Astrocyte (in vitro differentiated cells and primary cell): Measurements from ENCODE around the gene NPLOC4. TPM values are rescaled to one million over a fixed set of nuclear protein-coding genes. Genes with fewer than 3 reads are reported as not detected.

ENCODE experiments used
- DNase-seq: peaks from one replicate; pipeline ENCODE4 v3.0.0-alpha.2; 2010; ENCODE audit warnings: low read depth
- FAIRE-seq: peaks from 2 replicates; lab custom pipeline; 2011; peaks lifted over from hg19 to GRCh38; lab: Jason Lieb, UNC
- H2AFZ ChIP-seq: 2 replicates; pipeline ENCODE4 v1.6.0; 2012; ENCODE audit warnings: low read depth, low read length, inconsistent platforms
- H3K27ac ChIP-seq: 2 replicates; pipeline ENCODE4 v1.5.1; 2011; ENCODE audit warnings: low read depth, low read length, inconsistent platforms
- H3K27me3 ChIP-seq: 2 replicates; pipeline ENCODE4 v1.6.0; 2011; ENCODE audit warnings: low read length, inconsistent platforms; ENCODE audit not compliant: insufficient read depth
- H3K36me3 ChIP-seq: 2 replicates; pipeline ENCODE4 v1.5.1; 2011; ENCODE audit warnings: low read length, inconsistent platforms; ENCODE audit not compliant: insufficient read depth
- H3K4me1 ChIP-seq: 2 replicates; pipeline ENCODE4 v1.5.1; 2011; ENCODE audit warnings: low read length, inconsistent platforms; ENCODE audit not compliant: insufficient read depth
- H3K4me2 ChIP-seq: 2 replicates; pipeline ENCODE4 v1.6.0; 2012; ENCODE audit warnings: low read length, inconsistent platforms
- H3K4me3 ChIP-seq: 2 replicates; pipeline ENCODE4 v1.5.1; 2011; ENCODE audit warnings: low read depth, mild to moderate bottlenecking, low read length, inconsistent platforms; ENCODE audit not compliant: insufficient read depth
- H3K79me2 ChIP-seq: 2 replicates; pipeline ENCODE4 v1.6.0; 2012; ENCODE audit warnings: mild to moderate bottlenecking, low read length, inconsistent platforms; ENCODE audit not compliant: insufficient read depth
- H3K9ac ChIP-seq: 2 replicates; pipeline ENCODE4 v1.6.0; 2012; ENCODE audit warnings: mild to moderate bottlenecking, low read length, inconsistent platforms
- H3K9me3 ChIP-seq: 2 replicates; pipeline ENCODE4 v1.5.1; 2012; ENCODE audit warnings: low read depth, mild to moderate bottlenecking, low read length, inconsistent platforms; ENCODE audit not compliant: insufficient read depth
- H4K20me1 ChIP-seq: 2 replicates; pipeline ENCODE4 v1.6.0; 2012; ENCODE audit warnings: low read length, inconsistent platforms; ENCODE audit not compliant: insufficient read depth
- H3K27ac Mint-ChIP-seq: one replicate; pipeline ENCODE4 v1.8.0; 2021; ENCODE audit warnings: mild to moderate bottlenecking, mixed read lengths; ENCODE audit not compliant: unreplicated experiment
- H3K27me3 Mint-ChIP-seq: one replicate; pipeline ENCODE4 v1.8.0; 2021; ENCODE audit warnings: low read depth, mixed read lengths; ENCODE audit not compliant: unreplicated experiment
- H3K36me3 Mint-ChIP-seq: one replicate; pipeline ENCODE4 v1.8.0; 2021; ENCODE audit warnings: low read depth, mixed read lengths; ENCODE audit not compliant: unreplicated experiment
- H3K4me1 Mint-ChIP-seq: one replicate; pipeline ENCODE4 v1.8.0; 2021; ENCODE audit warnings: low read depth, mixed read lengths; ENCODE audit not compliant: unreplicated experiment
- H3K4me3 Mint-ChIP-seq: one replicate; pipeline ENCODE4 v1.8.0; 2021; ENCODE audit warnings: mild to moderate bottlenecking, moderate library complexity, mixed read lengths; ENCODE audit not compliant: unreplicated experiment
- H3K9me3 Mint-ChIP-seq: one replicate; pipeline ENCODE4 v1.8.0; 2021; ENCODE audit warnings: mild to moderate bottlenecking, mixed read lengths; ENCODE audit not compliant: unreplicated experiment
- EZH2 ChIP-seq: IDR thresholded peaks from 2 replicates; pipeline ENCODE4 v1.6.1; 2012; ENCODE audit warnings: mild to moderate bottlenecking, low read length, inconsistent platforms; ENCODE audit not compliant: insufficient read depth
- total RNA-seq: library from RNA; stranded (reverse); gene quantifications from 2 replicates; pipeline ENCODE4 v1.2.1, GENCODE V29; 2021
- TF ChIP-seq, protein P1 (sequence below): IDR thresholded peaks from 2 replicates; pipeline ENCODE4 v1.5.1; 2011; ENCODE audit warnings: low read depth, mild to moderate bottlenecking, inconsistent platforms, low read length, moderate library complexity; ENCODE audit not compliant: insufficient read depth

Gene NPLOC4
- total RNA-seq, 1 donor from 2014 or later = 125 TPM

DNA sequence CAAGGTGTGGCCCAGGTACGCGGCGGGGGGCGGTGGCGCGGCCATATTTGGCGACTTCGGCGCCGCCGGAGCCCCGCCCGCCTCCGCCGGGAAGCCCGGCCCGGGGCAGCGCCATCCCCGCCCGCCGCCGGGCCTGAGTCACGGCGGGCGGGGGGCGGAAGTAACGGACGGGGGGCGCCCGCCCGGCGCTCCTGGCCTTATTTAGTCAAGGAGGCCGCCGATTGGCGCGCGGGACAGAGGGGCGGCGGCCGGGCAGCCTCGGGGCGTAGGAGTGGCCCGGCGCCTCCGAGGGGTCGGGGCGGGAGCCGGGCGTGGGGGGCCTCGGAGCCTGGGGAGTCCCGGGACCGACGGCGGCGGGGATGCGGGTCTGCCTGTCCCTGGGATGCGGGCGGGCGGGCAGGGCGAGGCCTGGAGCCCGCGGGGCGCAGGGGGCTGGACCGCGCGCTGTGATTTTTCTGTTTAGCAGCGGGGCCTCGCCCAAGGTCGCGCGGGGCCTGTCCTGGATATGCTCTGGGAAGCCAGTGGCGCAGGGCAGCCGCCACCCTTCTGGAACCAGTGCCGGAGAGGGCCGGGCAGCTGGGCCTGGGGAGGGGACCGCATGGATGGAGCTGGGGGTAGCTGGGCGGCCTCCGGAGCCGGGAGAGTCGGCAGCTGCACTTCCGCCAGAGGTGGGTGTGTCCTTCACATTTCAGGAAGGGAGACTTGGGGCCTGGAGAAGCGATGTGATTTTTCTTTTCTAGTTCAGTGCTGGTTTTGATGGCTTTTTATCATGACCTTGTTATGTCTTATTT lies 122.0 kb downstream of the NPLOC4 start:
- H3K27ac ChIP-seq = peak overlapping the region; percentile 91

GRCh38 chr17:81514489-81514738 lies 122.5 kb downstream of the NPLOC4 start:
- Mint-ChIP-seq H3K4me3 (peak overlapping the region; percentile 67), H3K27ac (peak overlapping the region; percentile 77), H3K9me3 (no peaks in the 10 kb centered on the region), H3K36me3 (peaks cover 23% of the 10 kb centered on the region), H3K27me3 (no peaks in the 10 kb centered on the region), H3K4me1 (peaks cover 10% of the 10 kb centered on the region)
- TF ChIP-seq, protein P1, sequence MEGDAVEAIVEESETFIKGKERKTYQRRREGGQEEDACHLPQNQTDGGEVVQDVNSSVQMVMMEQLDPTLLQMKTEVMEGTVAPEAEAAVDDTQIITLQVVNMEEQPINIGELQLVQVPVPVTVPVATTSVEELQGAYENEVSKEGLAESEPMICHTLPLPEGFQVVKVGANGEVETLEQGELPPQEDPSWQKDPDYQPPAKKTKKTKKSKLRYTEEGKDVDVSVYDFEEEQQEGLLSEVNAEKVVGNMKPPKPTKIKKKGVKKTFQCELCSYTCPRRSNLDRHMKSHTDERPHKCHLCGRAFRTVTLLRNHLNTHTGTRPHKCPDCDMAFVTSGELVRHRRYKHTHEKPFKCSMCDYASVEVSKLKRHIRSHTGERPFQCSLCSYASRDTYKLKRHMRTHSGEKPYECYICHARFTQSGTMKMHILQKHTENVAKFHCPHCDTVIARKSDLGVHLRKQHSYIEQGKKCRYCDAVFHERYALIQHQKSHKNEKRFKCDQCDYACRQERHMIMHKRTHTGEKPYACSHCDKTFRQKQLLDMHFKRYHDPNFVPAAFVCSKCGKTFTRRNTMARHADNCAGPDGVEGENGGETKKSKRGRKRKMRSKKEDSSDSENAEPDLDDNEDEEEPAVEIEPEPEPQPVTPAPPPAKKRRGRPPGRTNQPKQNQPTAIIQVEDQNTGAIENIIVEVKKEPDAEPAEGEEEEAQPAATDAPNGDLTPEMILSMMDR = no peak
- Histone ChIP-seq H3K4me1 (peaks cover 45% of the 10 kb centered on the region), H3K9ac (peak overlapping the region; percentile 85), H3K4me2 (peak overlapping the region; percentile 90), H3K27me3 (no peaks in the 10 kb centered on the region), H3K36me3 (peaks cover 24% of the 10 kb centered on the region), H3K79me2 (peaks cover 86% of the 10 kb centered on the region), H3K4me3 (peak overlapping the region; percentile 76), H2AFZ (no peak overlapping the region), H3K27ac (peak overlapping the region; percentile 91), H3K9me3 (no peaks in the 10 kb centered on the region), H4K20me1 (peaks cover 58% of the 10 kb centered on the region)
- no peak for FAIRE-seq
- DNase-seq = no peak

More for the DNA sequence above, 122.0 kb downstream of the NPLOC4 start:
- Mint-ChIP-seq H3K9me3 (no peaks in the 10 kb centered on the region), H3K36me3 (peaks cover 18% of the 10 kb centered on the region), H3K27ac (peak overlapping the region; percentile 89), H3K4me1 (peaks cover 10% of the 10 kb centered on the region), H3K4me3 (peak overlapping the region; percentile 90), H3K27me3 (no peaks in the 10 kb centered on the region)
- TF ChIP-seq EZH2 = no peak
- TF ChIP-seq, protein P1 = no peak
- Histone ChIP-seq H2AFZ (no peak overlapping the region), H3K36me3 (peaks cover 19% of the 10 kb centered on the region), H3K4me2 (peak overlapping the region; percentile 90), H3K4me3 (peak overlapping the region; percentile 76), H3K4me1 (peaks cover 50% of the 10 kb centered on the region), H4K20me1 (peaks cover 57% of the 10 kb centered on the region), H3K79me2 (peaks cover 81% of the 10 kb centered on the region), H3K9ac (peak overlapping the region; percentile 85), H3K27me3 (no peaks in the 10 kb centered on the region), H3K9me3 (no peaks in the 10 kb centered on the region)
- DNase-seq (peak; percentile 68), FAIRE-seq (no peak)
